ENCODE results near the gene UROC1. TPM values are rescaled to one million over a fixed set of nuclear protein-coding genes. Genes with fewer than 3 reads are reported as not detected.

Gene UROC1
- total and polyA plus RNA-seq, 2 of the 13 experiments (the other 11 are each of a cell fraction or from before 2014, with no cell fraction given): 0.71 to 1.3 TPM

DNA sequence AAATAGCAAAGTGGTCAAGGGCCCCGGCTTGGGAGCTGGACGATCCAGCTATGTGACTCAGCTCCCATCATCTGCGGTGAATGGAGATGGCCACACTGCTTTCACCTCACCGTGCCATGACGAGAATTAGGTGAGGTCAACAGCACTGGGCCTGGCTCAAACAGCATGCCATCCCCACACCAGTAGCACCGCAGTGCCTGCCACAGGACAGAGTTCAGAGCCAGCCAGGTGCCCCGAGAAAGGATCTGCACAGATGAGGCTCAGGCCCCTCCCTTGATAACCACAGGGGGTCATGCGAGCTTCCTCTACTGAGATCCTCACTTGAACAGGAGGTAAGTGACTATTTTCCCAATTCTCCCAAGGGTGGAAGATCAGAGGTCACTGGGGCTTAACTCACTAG, 71.3 kb downstream of the UROC1 start:
- ChIA-PET CTCF (ENCODE audit: low intra/inter-chr PET ratio, low total read pairs) (no interaction called here), POLR2A (no interaction called here)
- DNase-seq (ENCODE audit: low spot score): no peak
- Histone ChIP-seq H3K36me3 (replicated peaks in 1 of 2; ENCODE audit: control insufficient read depth in 1 of 2, insufficient read depth in 2 of 2, low read length in 2 of 2) (peaks cover 13 to 43% of the 10 kb centered on the region in 2 experiments; a peak in 4 of 5 replicates), H3K4me3 (replicated peaks in 1 of 3; ENCODE audit: insufficient read depth in 1 of 3, low read depth in 2 of 3, low read length in 3 of 3) (no peak overlapping the region), H3K4me1 (ENCODE audit: insufficient read depth, low read length) (peaks cover 17% of the 10 kb centered on the region), H3K9ac (ENCODE audit: insufficient read depth, low read depth, low read length) (no peak overlapping the region), H3K4me2 (ENCODE audit: low read depth, low read length) (no peak overlapping the region), H4K20me1 (ENCODE audit: insufficient read depth, low read length) (0 out of 2 replicates have a peak, but pooled peaks cover 3% of the 10 kb centered on the region), H3K27ac (ENCODE audit: extremely low read length, insufficient read depth, low read length) (no peak overlapping the region), H3K27me3 (ENCODE audit: control insufficient read depth in 1 of 2, insufficient read depth in 2 of 2, low read length in 2 of 2) (no peaks in the 10 kb centered on the region), H2AFZ (ENCODE audit: low read length) (no peak overlapping the region), H3K9me3 (ENCODE audit: low read length) (no peaks in the 10 kb centered on the region), H3K79me2 (ENCODE audit: insufficient read depth, low read length) (no peaks in the 10 kb centered on the region)
- ATAC-seq: peak; percentile 17
- TF ChIP-seq PITX1 (CRISPR knock-in tag; IDR thresholded peaks at IDR 0.05): no peak
- TF ChIP-seq RBM22 (optimal IDR thresholded peaks at IDR 0.05; ENCODE audit: low read length): peak; percentile 65
- BruUV-seq (replicated peaks): no TSS peak
- FAIRE-seq: no peak
- in situ Hi-C loops (cut with HindIII; ENCODE audit: extremely low pct_ligation_motif_present, low pct_unique_long_range_greater_than_20kb): no loop called here
- WGBS (ENCODE audit: low lambda C conversion rate): 100% methylated on average over 3 of the region's 8 CpGs
- intact Hi-C loops (cut with micrococcal nuclease; ENCODE audit: unreplicated experiment): no loop called here

DNA sequence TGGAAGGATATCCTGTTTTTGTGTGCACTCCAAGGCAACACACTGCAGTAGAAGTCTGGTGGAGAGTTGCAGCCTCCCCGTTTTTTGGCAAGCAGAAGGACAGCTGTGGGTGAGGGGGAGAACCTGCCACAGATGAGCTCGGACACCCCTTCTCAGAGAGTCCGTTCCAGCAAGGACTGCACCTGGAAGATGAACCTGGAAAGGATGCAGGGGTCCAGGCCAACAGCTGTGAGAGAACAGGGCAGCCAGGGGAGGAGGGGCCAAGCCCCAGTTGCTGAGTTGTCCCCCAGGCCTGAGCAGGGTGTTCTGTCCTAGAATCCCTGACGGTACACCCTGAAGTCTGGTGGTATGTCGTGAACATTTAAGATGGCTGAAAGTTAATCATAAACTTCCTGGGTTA, 72.1 kb downstream of the UROC1 start:
- Histone ChIP-seq H3K36me3 (replicated peaks in 1 of 2; ENCODE audit: control insufficient read depth in 1 of 2, insufficient read depth in 2 of 2, low read length in 2 of 2) (peaks cover 10 to 37% of the 10 kb centered on the region in 2 experiments; a peak in 4 of 5 replicates), H3K27ac (ENCODE audit: extremely low read length, insufficient read depth, low read length) (no peak overlapping the region), H3K27me3 (ENCODE audit: control insufficient read depth in 1 of 2, insufficient read depth in 2 of 2, low read length in 2 of 2) (no peaks in the 10 kb centered on the region), H2AFZ (ENCODE audit: low read length) (no peak overlapping the region), H3K9ac (ENCODE audit: insufficient read depth, low read depth, low read length) (no peak overlapping the region), H3K4me3 (replicated peaks in 1 of 3; ENCODE audit: insufficient read depth in 1 of 3, low read depth in 2 of 3, low read length in 3 of 3) (no peak overlapping the region), H3K4me2 (ENCODE audit: low read depth, low read length) (no peak overlapping the region), H4K20me1 (ENCODE audit: insufficient read depth, low read length) (0 out of 2 replicates have a peak, but pooled peaks cover 3% of the 10 kb centered on the region), H3K79me2 (ENCODE audit: insufficient read depth, low read length) (no peaks in the 10 kb centered on the region), H3K4me1 (ENCODE audit: insufficient read depth, low read length) (peaks cover 17% of the 10 kb centered on the region), H3K9me3 (ENCODE audit: low read length) (no peaks in the 10 kb centered on the region)
- no peak for DNase-seq (ENCODE audit: low spot score)
- no TSS peak for BruUV-seq (replicated peaks)
- WGBS (ENCODE audit: low lambda C conversion rate): 75% methylated on average over 4 of the region's 5 CpGs
- in situ Hi-C loops (cut with HindIII; ENCODE audit: extremely low pct_ligation_motif_present, low pct_unique_long_range_greater_than_20kb): no loop called here
- FAIRE-seq: no peak
- intact Hi-C loops (cut with micrococcal nuclease; ENCODE audit: unreplicated experiment): no loop called here
- CTCF ChIA-PET (ENCODE audit: low intra/inter-chr PET ratio, low total read pairs): no interaction called here
- POLR2A ChIA-PET: no interaction called here
- no peak for ATAC-seq
- TF ChIP-seq PLRG1 (conservative IDR thresholded peaks at IDR 0.05): no peak
- TF ChIP-seq ZNF160 (CRISPR knock-in tag; IDR thresholded peaks at IDR 0.05): no peak
- TF ChIP-seq HHEX (CRISPR knock-in tag; IDR thresholded peaks at IDR 0.05): no peak
- no peak for TF ChIP-seq ZSCAN25 (CRISPR knock-in tag; IDR thresholded peaks at IDR 0.05)
- TF ChIP-seq ZKSCAN1 (IDR thresholded peaks at IDR 0.05; ENCODE audit: low read length): no peak
- TF ChIP-seq, protein P1, sequence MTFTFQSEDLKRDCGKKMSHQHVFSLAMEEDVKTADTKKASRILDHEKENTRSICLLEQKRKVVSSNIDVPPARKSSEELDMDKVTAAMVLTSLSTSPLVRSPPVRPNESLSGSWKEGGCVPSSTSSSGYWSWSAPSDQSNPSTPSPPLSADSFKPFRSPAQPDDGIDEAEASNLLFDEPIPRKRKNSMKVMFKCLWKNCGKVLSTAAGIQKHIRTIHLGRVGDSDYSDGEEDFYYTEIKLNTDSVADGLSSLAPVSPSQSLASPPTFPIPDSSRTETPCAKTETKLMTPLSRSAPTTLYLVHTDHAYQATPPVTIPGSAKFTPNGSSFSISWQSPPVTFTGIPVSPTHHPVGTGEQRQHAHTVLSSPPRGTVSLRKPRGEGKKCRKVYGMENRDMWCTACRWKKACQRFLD (CRISPR knock-in tag; IDR thresholded peaks at IDR 0.05; ENCODE audit: borderline replicate concordance): no peak
- no peak for TF ChIP-seq ZNF670 (CRISPR knock-in tag; IDR thresholded peaks at IDR 0.05; ENCODE audit: borderline replicate concordance)
- TF ChIP-seq, protein P2, sequence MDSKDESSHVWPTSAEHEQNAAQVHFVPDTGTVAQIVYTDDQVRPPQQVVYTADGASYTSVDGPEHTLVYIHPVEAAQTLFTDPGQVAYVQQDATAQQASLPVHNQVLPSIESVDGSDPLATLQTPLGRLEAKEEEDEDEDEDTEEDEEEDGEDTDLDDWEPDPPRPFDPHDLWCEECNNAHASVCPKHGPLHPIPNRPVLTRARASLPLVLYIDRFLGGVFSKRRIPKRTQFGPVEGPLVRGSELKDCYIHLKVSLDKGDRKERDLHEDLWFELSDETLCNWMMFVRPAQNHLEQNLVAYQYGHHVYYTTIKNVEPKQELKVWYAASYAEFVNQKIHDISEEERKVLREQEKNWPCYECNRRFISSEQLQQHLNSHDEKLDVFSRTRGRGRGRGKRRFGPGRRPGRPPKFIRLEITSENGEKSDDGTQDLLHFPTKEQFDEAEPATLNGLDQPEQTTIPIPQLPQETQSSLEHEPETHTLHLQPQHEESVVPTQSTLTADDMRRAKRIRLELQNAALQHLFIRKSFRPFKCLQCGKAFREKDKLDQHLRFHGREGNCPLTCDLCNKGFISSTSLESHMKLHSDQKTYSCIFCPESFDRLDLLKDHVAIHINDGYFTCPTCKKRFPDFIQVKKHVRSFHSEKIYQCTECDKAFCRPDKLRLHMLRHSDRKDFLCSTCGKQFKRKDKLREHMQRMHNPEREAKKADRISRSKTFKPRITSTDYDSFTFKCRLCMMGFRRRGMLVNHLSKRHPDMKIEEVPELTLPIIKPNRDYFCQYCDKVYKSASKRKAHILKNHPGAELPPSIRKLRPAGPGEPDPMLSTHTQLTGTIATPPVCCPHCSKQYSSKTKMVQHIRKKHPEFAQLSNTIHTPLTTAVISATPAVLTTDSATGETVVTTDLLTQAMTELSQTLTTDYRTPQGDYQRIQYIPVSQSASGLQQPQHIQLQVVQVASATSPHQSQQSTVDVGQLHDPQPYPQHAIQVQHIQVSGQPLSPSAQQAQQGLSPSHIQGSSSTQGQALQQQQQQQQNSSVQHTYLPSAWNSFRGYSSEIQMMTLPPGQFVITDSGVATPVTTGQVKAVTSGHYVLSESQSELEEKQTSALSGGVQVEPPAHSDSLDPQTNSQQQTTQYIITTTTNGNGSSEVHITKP (CRISPR knock-in tag; IDR thresholded peaks at IDR 0.05; ENCODE audit: low read depth): no peak
- TF ChIP-seq HNF4G (IDR thresholded peaks at IDR 0.05; ENCODE audit: borderline replicate concordance, low read depth, low read length): no peak
- no peak for TF ChIP-seq HNF4G (CRISPR knock-in tag; IDR thresholded peaks at IDR 0.05; ENCODE audit: borderline replicate concordance, low read depth)
